ENCODE data around the gene TPP2.

TPP2 gene

DNA sequence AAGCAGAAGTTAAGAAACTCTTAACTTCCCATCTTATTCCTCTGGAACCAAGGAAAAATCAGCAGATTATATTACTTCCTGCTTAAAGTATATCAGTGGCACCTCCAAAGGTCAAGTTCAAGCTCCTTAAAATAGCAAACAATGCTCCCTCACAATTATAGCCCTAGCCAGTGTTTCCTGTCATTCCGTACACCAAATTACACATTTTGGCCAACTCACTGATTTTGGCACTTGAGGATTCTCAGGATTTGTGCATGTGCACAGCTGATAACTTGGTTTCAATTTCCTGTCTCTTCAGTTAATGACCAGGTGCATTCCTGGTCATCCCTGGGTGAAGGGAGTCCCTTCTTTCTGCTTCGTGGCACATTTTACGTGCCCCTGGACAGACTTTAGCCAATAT lies 42.0 kb downstream of the TPP2 start:
- no peak for TF ChIP-seq ZFX (IDR thresholded peaks at IDR 0.05; ENCODE audit: borderline replicate concordance)
- no peak for TF ChIP-seq CTCF (IDR thresholded peaks at IDR 0.05)
- no peak overlapping the region for H3K27ac ChIP-seq

- H3K27ac ChIP-seq, result 0 out of 2 replicates have a peak overlapping the region, but pooled peaks have one; percentile 11
- TF ChIP-seq CTCF (IDR thresholded peaks at IDR 0.05) (no peak), ZFX (IDR thresholded peaks at IDR 0.05; ENCODE audit: borderline replicate concordance) (no peak)
Measured at GRCh38 chr13:102642029-102642428, 45.2 kb downstream of the TPP2 start.

- 0 out of 2 replicates have a peak overlapping the region, but pooled peaks have one; percentile 11 for H3K27ac ChIP-seq
Measured at GRCh38 chr13:102642475-102642874, 45.7 kb downstream of the TPP2 start.

GRCh38 chr13:102643656-102644055 lies 46.9 kb downstream of the TPP2 start:
- TF ChIP-seq CTCF (IDR thresholded peaks at IDR 0.05) (no peak), ZFX (IDR thresholded peaks at IDR 0.05; ENCODE audit: borderline replicate concordance) (no peak)
- H3K27ac ChIP-seq, result no peak overlapping the region

More at GRCh38 chr13:102642475-102642874, 45.7 kb downstream of the TPP2 start:
- TF ChIP-seq ZFX (IDR thresholded peaks at IDR 0.05; ENCODE audit: borderline replicate concordance) (no peak), CTCF (IDR thresholded peaks at IDR 0.05) (no peak)

GRCh38 chr13:102645701-102646100 lies 48.9 kb downstream of the TPP2 start:
- H3K27ac ChIP-seq, result no peak overlapping the region
- TF ChIP-seq ZFX (IDR thresholded peaks at IDR 0.05; ENCODE audit: borderline replicate concordance) (no peak), CTCF (IDR thresholded peaks at IDR 0.05) (no peak)

- TF ChIP-seq CTCF (IDR thresholded peaks at IDR 0.05) (no peak), ZFX (IDR thresholded peaks at IDR 0.05; ENCODE audit: borderline replicate concordance) (no peak)
Measured at GRCh38 chr13:102648046-102648445, 51.3 kb downstream of the TPP2 start.

GRCh38 chr13:102650444-102650843 lies 53.7 kb downstream of the TPP2 start:
- no peak overlapping the region for H3K27ac ChIP-seq
- TF ChIP-seq CTCF (IDR thresholded peaks at IDR 0.05) (no peak), ZFX (IDR thresholded peaks at IDR 0.05; ENCODE audit: borderline replicate concordance) (no peak)

More at GRCh38 chr13:102648046-102648445, 51.3 kb downstream of the TPP2 start:
- no peak overlapping the region for H3K27ac ChIP-seq
